WTC11 (cell line): ENCODE data around the gene NOXA1. TPM values are rescaled to one million over a fixed set of nuclear protein-coding genes. Genes with fewer than 3 reads are reported as not detected.

ENCODE experiments used
- ATAC-seq: fragments of 200-7000 bp; cut with Tn5 transposase; 2 replicates; pipeline ENCODE4 v1.10.0; 2021; ENCODE audit warnings: mild to moderate bottlenecking, moderate library complexity
- CTCF ChIA-PET: fragments of 300-600 bp; sonication (Branson Sonifier 250); formaldehyde crosslinking; loops from one replicate; lab custom pipeline; 2021; ENCODE audit warnings: antibody characterized with exemption; lab: Charles Lee
- POLR2A ChIA-PET: fragments of 350-600 bp; sonication (Branson Sonifier 250); formaldehyde crosslinking; loops from one replicate; lab custom pipeline; 2021; ENCODE audit warnings: antibody characterized with exemption; lab: Charles Lee
- DNase-seq: peaks from one replicate; pipeline ENCODE4 v3.0.0; 2021; ENCODE audit warnings: low spot score
- H3K27ac Mint-ChIP-seq: 2 replicates; pipeline ENCODE4 v1.8.0; 2021; ENCODE audit warnings: mixed read lengths
- H3K27me3 Mint-ChIP-seq: 2 replicates; pipeline ENCODE4 v1.8.0; 2021; ENCODE audit warnings: low read depth, mild to moderate bottlenecking, moderate library complexity, mixed read lengths
- H3K36me3 Mint-ChIP-seq: 2 replicates; pipeline ENCODE4 v1.8.0; 2021; ENCODE audit warnings: mixed read lengths
- H3K4me1 Mint-ChIP-seq: 2 replicates; pipeline ENCODE4 v1.8.0; 2022; ENCODE audit warnings: mixed read lengths
- H3K4me3 Mint-ChIP-seq: 2 replicates; pipeline ENCODE4 v1.8.0; 2021; ENCODE audit warnings: mild to moderate bottlenecking, moderate library complexity, mixed read lengths
- H3K9me3 Mint-ChIP-seq: 2 replicates; pipeline ENCODE4 v1.8.0; 2021; ENCODE audit warnings: mixed read lengths
- AR ChIP-seq: fragments of 250-450 bp; sonication (Bioruptor Pico); IDR thresholded peaks from 2 replicates; pipeline ENCODE4 v1.9.0; 2021; ENCODE audit warnings: mild to moderate bottlenecking
- E2F5 ChIP-seq: sonication (generic); formaldehyde crosslinking; IDR thresholded peaks from 2 replicates; pipeline ENCODE4 v1.8.1; 2022; ENCODE audit warnings: mild to moderate bottlenecking, moderate library complexity, missing genetic modification reagents
- ERG ChIP-seq: fragments of 250-450 bp; sonication (Bioruptor Pico); IDR thresholded peaks from 2 replicates; pipeline ENCODE4 v1.8.0; 2021; ENCODE audit warnings: mild to moderate bottlenecking
- FOXP1 ChIP-seq: sonication (generic); formaldehyde crosslinking; IDR thresholded peaks from 2 replicates; pipeline ENCODE4 v1.8.0; 2022; ENCODE audit warnings: missing genetic modification reagents, mild to moderate bottlenecking, moderate library complexity, borderline replicate concordance
- HMGXB4 ChIP-seq: sonication (generic); formaldehyde crosslinking; IDR thresholded peaks from 2 replicates; pipeline ENCODE4 v1.8.1; 2023; ENCODE audit warnings: mild to moderate bottlenecking, moderate library complexity, missing genetic modification reagents
- IRF1 ChIP-seq: sonication (generic); formaldehyde crosslinking; IDR thresholded peaks from 2 replicates; pipeline ENCODE4 v1.8.0; 2023; ENCODE audit warnings: missing genetic modification reagents
- IRF2 ChIP-seq: sonication (generic); formaldehyde crosslinking; IDR thresholded peaks from 2 replicates; pipeline ENCODE4 v1.8.0; 2022; ENCODE audit warnings: low read depth, missing genetic modification reagents, borderline replicate concordance
- JAZF1 ChIP-seq: fragments of 250-450 bp; sonication (Bioruptor Pico); IDR thresholded peaks from 2 replicates; pipeline ENCODE4 v1.9.0; 2021; ENCODE audit warnings: moderate library complexity, mild to moderate bottlenecking, inconsistent platforms
- JUN ChIP-seq: sonication (generic); formaldehyde crosslinking; IDR thresholded peaks from 2 replicates; pipeline ENCODE4 v1.8.0; 2023; ENCODE audit warnings: mild to moderate bottlenecking, missing genetic modification reagents
- KAT7 ChIP-seq: sonication (generic); formaldehyde crosslinking; IDR thresholded peaks from 2 replicates; pipeline ENCODE4 v1.8.1; 2023; ENCODE audit warnings: missing genetic modification reagents, mild to moderate bottlenecking, borderline replicate concordance
- MXD4 ChIP-seq: fragments of 250-450 bp; sonication (Bioruptor Pico); IDR thresholded peaks from 2 replicates; pipeline ENCODE4 v1.8.0; 2021; ENCODE audit warnings: mild to moderate bottlenecking, moderate library complexity, borderline replicate concordance
- MYBL2 ChIP-seq: sonication (generic); formaldehyde crosslinking; IDR thresholded peaks from 2 replicates; pipeline ENCODE4 v1.8.1; 2023; ENCODE audit warnings: mild to moderate bottlenecking, moderate library complexity, missing genetic modification reagents
- NR1H2 ChIP-seq: sonication (generic); formaldehyde crosslinking; IDR thresholded peaks from 2 replicates; pipeline ENCODE4 v1.9.0; 2021; ENCODE audit warnings: mild to moderate bottlenecking, moderate library complexity, missing genetic modification reagents
- NR2C2 ChIP-seq: sonication (generic); formaldehyde crosslinking; IDR thresholded peaks from 2 replicates; pipeline ENCODE4 v1.8.0; 2022; ENCODE audit warnings: mild to moderate bottlenecking, missing genetic modification reagents
- NR3C1 ChIP-seq: sonication (generic); formaldehyde crosslinking; conservative IDR thresholded peaks from 2 replicates; pipeline ENCODE4 v1.8.1; 2023; ENCODE audit warnings: low read depth, mild to moderate bottlenecking, missing genetic modification reagents
- PRDM15 ChIP-seq: sonication (generic); formaldehyde crosslinking; IDR thresholded peaks from 2 replicates; pipeline ENCODE4 v1.8.0; 2022; ENCODE audit warnings: missing genetic modification reagents
- SMAD3 ChIP-seq: sonication (generic); formaldehyde crosslinking; IDR thresholded peaks from 2 replicates; pipeline ENCODE4 v1.8.0; 2022; ENCODE audit warnings: missing genetic modification reagents, mild to moderate bottlenecking, borderline replicate concordance
- STAT6 ChIP-seq: sonication (generic); formaldehyde crosslinking; conservative IDR thresholded peaks from 2 replicates; pipeline ENCODE4 v1.8.1; 2023; ENCODE audit warnings: mild to moderate bottlenecking, low read depth, missing genetic modification reagents, moderate library complexity
- TCF7 ChIP-seq: sonication (generic); formaldehyde crosslinking; IDR thresholded peaks from 2 replicates; pipeline ENCODE4 v1.8.0; 2022; ENCODE audit warnings: mild to moderate bottlenecking, low read depth, missing genetic modification reagents, moderate library complexity
- TEAD4 ChIP-seq: sonication (generic); formaldehyde crosslinking; IDR thresholded peaks from 2 replicates; pipeline ENCODE4 v1.8.0; 2022; ENCODE audit warnings: mild to moderate bottlenecking, missing genetic modification reagents
- ZBTB21 ChIP-seq: sonication (generic); formaldehyde crosslinking; IDR thresholded peaks from 2 replicates; pipeline ENCODE4 v1.8.1; 2023; ENCODE audit warnings: mild to moderate bottlenecking, missing genetic modification reagents, borderline replicate concordance
- ZMAT4 ChIP-seq: fragments of 250-450 bp; sonication (Bioruptor Pico); IDR thresholded peaks from 2 replicates; pipeline ENCODE4 v1.9.0; 2021; ENCODE audit warnings: mild to moderate bottlenecking
- total RNA-seq: library from RNA; stranded (reverse); gene quantifications from 3 replicates; pipeline ENCODE4 v1.2.3, GENCODE V29; 2021

Gene NOXA1
- total RNA-seq, 1 experiment from 2014 or later, result 2.9 TPM

- Mint-ChIP-seq H3K9me3 (peaks cover 7% of the 10 kb centered on the region), H3K4me1 (no peaks in the 10 kb centered on the region), H3K36me3 (peaks cover 8% of the 10 kb centered on the region), H3K27ac (no peak overlapping the region), H3K4me3 (peak overlapping the region; percentile 30; the same call in 1 of the 2 replicates), H3K27me3 (peaks cover 5% of the 10 kb centered on the region; the same call in 1 of the 2 replicates)
- CTCF ChIA-PET, result interaction anchor here (1.6 to 2.3 kb wide), 3 partner anchors 16 to 105 kb away, joined by 6 to 8 read pairs (median 7); partner anchors contain the start of genes EXD3, NOXA1 and NRARP
- DNase-seq (peak; percentile 87), ATAC-seq (peak; percentile 91)
- POLR2A ChIA-PET, result interaction anchor here (0.6 kb wide), 1 partner anchor 120 kb away, joined by 4 read pairs; no protein-coding TSS in a partner anchor
- TF ChIP-seq E2F5 (CRISPR knock-in tag) (no peak), HMGXB4 (peak; percentile 89; the same call in 1 of the 2 replicates), IRF2 (CRISPR knock-in tag) (no peak), NR3C1 (CRISPR knock-in tag) (no peak), KAT7 (CRISPR knock-in tag) (no peak), JAZF1 (no peak), TEAD4 (CRISPR knock-in tag) (no peak), MYBL2 (CRISPR knock-in tag) (0 out of 2 replicates have a peak, but pooled peaks have one; percentile 71), SMAD3 (CRISPR knock-in tag) (no peak), PRDM15 (CRISPR knock-in tag) (no peak), IRF1 (no peak), TCF7 (CRISPR knock-in tag) (no peak), NR2C2 (CRISPR knock-in tag) (no peak), FOXP1 (CRISPR knock-in tag) (peak; percentile 82), NR1H2 (CRISPR knock-in tag) (no peak), STAT6 (CRISPR knock-in tag) (no peak), ERG (no peak), AR (CRISPR knock-in tag) (no peak), ZBTB21 (CRISPR knock-in tag) (no peak), MXD4 (CRISPR knock-in tag) (no peak), JUN (CRISPR knock-in tag) (no peak), ZMAT4 (no peak)
Measured at GRCh38 chr9:137406876-137407589, 16.2 kb upstream of the NOXA1 start.
